Natural killer cell (primary cell): ENCODE data around the gene MRPL20. TPM values are rescaled to one million over a fixed set of nuclear protein-coding genes. Genes with fewer than 3 reads are reported as not detected.
"Not testable (repeated sequence)": the region's sequence is repeated elsewhere in the genome, so short reads cannot be mapped to it uniquely, and the experiment has no call there.

ENCODE experiments used
- ATAC-seq, 3 donors: fragments of 150-1000 bp in 2 of 3; fragments of 200-7000 bp in 1 of 3; cut with Tn5 transposase; 1 replicate in 1 of 3; 2 replicates in 2 of 3; pipeline ENCODE4 v1.10.0; 2021; ENCODE audit warnings: mild to moderate bottlenecking in 2 of 3, moderate library complexity in 2 of 3
- DNase-seq, 2 donors: peaks; one replicate each; pipeline versions ENCODE4 v3.0.0 to v3.0.0-alpha.2; 2013 to 2021; ENCODE audit warnings: mixed read lengths in 1 of 2
- H3K27ac ChIP-seq: one replicate; pipeline ENCODE4 v1.5.1; 2013; ENCODE audit warnings: mild to moderate bottlenecking, low read length
- H3K27me3 ChIP-seq: one replicate; pipeline ENCODE4 v1.6.1; 2013; ENCODE audit warnings: low read length; ENCODE audit not compliant: control insufficient read depth, insufficient read depth
- H3K36me3 ChIP-seq: one replicate; pipeline ENCODE4 v1.6.1; 2013; ENCODE audit warnings: low read length; ENCODE audit not compliant: control insufficient read depth, insufficient read depth
- H3K4me1 ChIP-seq: one replicate; pipeline ENCODE4 v1.6.1; 2013; ENCODE audit warnings: low read length; ENCODE audit not compliant: control insufficient read depth, insufficient read depth
- H3K4me3 ChIP-seq: one replicate; pipeline ENCODE4 v1.5.1; 2013; ENCODE audit warnings: low read length
- H3K9me3 ChIP-seq: one replicate; pipeline ENCODE4 v1.6.1; 2013; ENCODE audit warnings: low read length; ENCODE audit not compliant: control insufficient read depth, insufficient read depth
- H3K27ac Mint-ChIP-seq, 2 donors: one replicate each; pipeline ENCODE4 v1.8.0; 2022; ENCODE audit warnings: mild to moderate bottlenecking in 2 of 2, mixed read lengths in 2 of 2, moderate library complexity in 1 of 2
- H3K27me3 Mint-ChIP-seq, 2 donors: one replicate each; pipeline ENCODE4 v1.8.0; 2022; ENCODE audit warnings: low read depth in 2 of 2, mixed read lengths in 2 of 2
- H3K36me3 Mint-ChIP-seq: one replicate; pipeline ENCODE4 v1.8.0; 2022; ENCODE audit warnings: mixed read lengths
- H3K4me1 Mint-ChIP-seq, 2 donors: one replicate each; pipeline ENCODE4 v1.8.0; 2022; ENCODE audit warnings: mixed read lengths in 2 of 2
- H3K4me3 Mint-ChIP-seq: one replicate; pipeline ENCODE4 v1.8.0; 2022; ENCODE audit warnings: mild to moderate bottlenecking, moderate library complexity, mixed read lengths
- H3K9me3 Mint-ChIP-seq, 2 donors: one replicate each; pipeline ENCODE4 v1.8.0; 2022; ENCODE audit warnings: mixed read lengths in 2 of 2
- CTCF ChIP-seq: fragments of 200-600 bp; IDR thresholded peaks from one replicate; pipeline ENCODE4 v1.8.0; 2022; ENCODE audit warnings: antibody characterized with exemption
- WGBS: methylation state at CpG from one replicate; pipeline ENCODE4 v1.1.7; 2013; ENCODE audit warnings: missing lambda C conversion rate; ENCODE audit not compliant: insufficient coverage; 5-methylcytosine and 5-hydroxymethylcytosine counted together
- intact Hi-C: fragments of 100-400 bp; cut with micrococcal nuclease; formaldehyde crosslinking; loops from one replicate; pipeline ENCODE4 v1.14.2; 2022
- total RNA-seq, 4 donors: library from RNA; stranded (reverse); fragments of 120-200 nt in 1 of 4; gene quantifications; one replicate each; pipeline versions ENCODE4 v1.2.3 to v1.2.4, GENCODE V29; 2013 to 2022

The MRPL20 gene
- total RNA-seq, 3 donors from 2014 or later (not counting 1 experiment from before 2014, with no cell fraction given): 90.9 to 111 (median 92.7) TPM

DNA sequence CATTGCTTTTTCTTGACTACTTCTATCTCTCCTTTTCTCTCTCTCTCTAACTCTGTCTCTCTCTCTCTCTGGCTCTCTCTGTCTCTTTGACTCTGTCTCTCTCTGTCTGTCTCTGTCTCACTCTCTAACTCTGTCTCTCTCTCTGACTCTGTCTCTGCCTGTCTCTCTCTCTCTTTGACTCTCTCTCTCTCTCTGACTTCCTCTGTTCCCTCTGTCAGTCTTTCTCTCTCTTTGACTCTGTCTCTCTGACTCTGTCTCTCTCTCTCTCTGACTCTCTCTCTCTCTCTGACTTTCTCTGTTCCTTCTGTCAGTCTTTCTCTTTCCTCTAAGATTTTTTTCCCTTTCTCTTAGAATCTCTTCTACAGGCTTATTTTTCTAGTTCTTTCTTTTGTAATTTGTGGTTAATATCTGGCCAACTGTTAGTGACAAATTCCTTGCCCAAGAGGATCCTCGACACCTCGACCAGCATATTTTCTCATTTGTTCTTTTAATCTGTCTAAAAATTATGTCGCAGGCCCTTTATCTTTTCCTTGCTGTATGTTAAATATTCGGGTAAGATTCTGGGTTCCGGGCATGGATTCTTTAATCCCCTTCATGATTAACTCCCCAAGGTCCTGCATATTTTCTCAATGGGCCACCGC, 42.1 kb upstream of the MRPL20 start, which contains the start of gene ATAD3C:
ATAD3C (plus strand) TSS at position 591 of the 641 bp plus-strand sequence. CDS start 995 bp downstream, outside the sequence.
- ATAC-seq (no peak), DNase-seq (no peak)
- Mint-ChIP-seq H3K27me3 (peaks cover 0 to 5% of the 10 kb centered on the region in 2 donors), H3K27ac (no peak within 1 kb of the TSS), H3K9me3 (no peaks in the 10 kb centered on the region), H3K4me1 (no peaks in the 10 kb centered on the region), H3K36me3 (no peaks in the 10 kb centered on the region), H3K4me3 (no peak within 1 kb of the TSS)
- H3K36me3 ChIP-seq: no peaks in the 10 kb centered on the region
- WGBS: 90% methylated on average over 6 of the region's 6 CpGs
- no peaks in the 10 kb centered on the region for H3K9me3 ChIP-seq
- H3K4me1 ChIP-seq: no peaks in the 10 kb centered on the region
- intact Hi-C loops: no loop called here
- TF ChIP-seq CTCF: no peak
- H3K27ac ChIP-seq: no peak within 1 kb of the TSS
- no peak within 1 kb of the TSS for H3K4me3 ChIP-seq
- H3K27me3 ChIP-seq: no peaks in the 10 kb centered on the region

- H3K27ac Mint-ChIP-seq, H3K27me3 ChIP-seq, H3K9me3 Mint-ChIP-seq, ATAC-seq, intact Hi-C loops, H3K4me3 Mint-ChIP-seq, H3K27ac ChIP-seq, H3K27me3 Mint-ChIP-seq, H3K4me1 Mint-ChIP-seq, H3K36me3 Mint-ChIP-seq, H3K36me3 ChIP-seq, H3K9me3 ChIP-seq, DNase-seq, H3K4me3 ChIP-seq, H3K4me1 ChIP-seq: not testable (repeated sequence)
- WGBS: 95% methylated on average over 12 of the region's 19 CpGs
Observed at GRCh38 chr1:1446631-1447030, 39.5 kb upstream of the MRPL20 start.

GRCh38 chr1:1442069-1442770, 35.1 kb upstream of the MRPL20 start:
- Histone ChIP-seq H3K4me1 (peaks cover 6% of the 10 kb centered on the region), H3K27ac (no peak overlapping the region), H3K27me3 (peaks cover 10% of the 10 kb centered on the region), H3K36me3 (no peaks in the 10 kb centered on the region), H3K4me3 (no peak overlapping the region), H3K9me3 (no peaks in the 10 kb centered on the region)
- Mint-ChIP-seq H3K36me3 (no peaks in the 10 kb centered on the region), H3K9me3 (no peaks in the 10 kb centered on the region), H3K27me3 (peaks cover 0 to 3% of the 10 kb centered on the region in 2 donors), H3K4me3 (no peak overlapping the region), H3K4me1 (peaks cover 4 to 6% of the 10 kb centered on the region in 2 donors), H3K27ac (no peak overlapping the region)
- DNase-seq (no peak), ATAC-seq (no peak)
- TF ChIP-seq CTCF: no peak
- WGBS: 92% methylated on average over 32 of the region's 32 CpGs
- intact Hi-C loops: no loop called here

- WGBS: 46% methylated on average over 29 of the region's 29 CpGs
- H3K4me1 ChIP-seq: peaks cover 10% of the 10 kb centered on the region
- peaks cover 4 to 6% of the 10 kb centered on the region in 2 donors for H3K4me1 Mint-ChIP-seq
Observed at GRCh38 chr1:1441002-1441888, 34.2 kb upstream of the MRPL20 start.

More at GRCh38 chr1:1441002-1441888, 34.2 kb upstream of the MRPL20 start:
- no peaks in the 10 kb centered on the region for H3K9me3 Mint-ChIP-seq
- ATAC-seq (peak; percentile 73 to 98 (median 93)), DNase-seq (peak; percentile 51 to 74)
- no peaks in the 10 kb centered on the region for H3K36me3 ChIP-seq
- H3K27ac Mint-ChIP-seq: no peak overlapping the region
- H3K9me3 ChIP-seq: no peaks in the 10 kb centered on the region
- no peak overlapping the region for H3K4me3 Mint-ChIP-seq
- peaks cover 20% of the 10 kb centered on the region for H3K27me3 ChIP-seq
- H3K36me3 Mint-ChIP-seq: no peaks in the 10 kb centered on the region
- no peak overlapping the region for H3K4me3 ChIP-seq
- peak; percentile 66 for TF ChIP-seq CTCF
- peaks cover 0 to 5% of the 10 kb centered on the region in 2 donors for H3K27me3 Mint-ChIP-seq
- intact Hi-C loops: no loop called here
- H3K27ac ChIP-seq: no peak overlapping the region
